Measurements from ENCODE around the gene SWAP70. TPM values are rescaled to one million over a fixed set of nuclear protein-coding genes. Genes with fewer than 3 reads are reported as not detected.

SWAP70 gene
- total RNA-seq, 1 experiment from 2014 or later: 18.6 TPM

DNA sequence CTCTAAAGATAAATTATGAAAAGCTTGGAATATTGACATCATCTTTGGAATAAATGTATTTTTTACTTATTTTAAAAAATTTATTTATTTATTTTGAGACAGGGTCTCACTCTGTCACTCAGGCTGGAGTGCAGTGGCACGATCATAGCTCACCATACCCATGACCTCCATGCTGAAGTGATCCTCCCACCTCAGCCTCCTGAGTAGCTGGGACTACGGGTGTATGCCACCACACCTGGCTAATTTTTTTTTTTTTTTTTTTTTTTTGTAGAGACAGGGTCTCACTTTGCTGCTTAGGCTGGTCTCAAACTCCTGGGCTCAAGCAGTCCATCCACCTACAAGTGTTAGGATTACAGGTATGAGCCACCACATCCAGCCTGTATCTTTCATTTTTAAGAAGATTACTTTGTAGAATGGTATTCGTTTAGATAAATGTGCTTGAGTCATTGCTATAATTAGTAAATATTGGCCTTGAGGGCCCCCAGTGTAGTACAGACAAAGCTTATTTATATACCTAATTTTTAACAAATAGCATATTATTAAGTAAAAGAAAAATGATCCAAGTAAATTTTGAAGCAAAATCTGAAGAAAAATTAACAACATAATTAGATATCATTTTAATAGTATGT lies 8.5 kb downstream of the SWAP70 start:
- Histone ChIP-seq H3K9me3 (ENCODE audit: insufficient read depth, low read depth) (no peaks in the 10 kb centered on the region), H3K27ac (no peak overlapping the region), H4K20me1 (ENCODE audit: insufficient read depth) (no peaks in the 10 kb centered on the region), H3K79me2 (ENCODE audit: low read depth) (no peaks in the 10 kb centered on the region), H2AFZ (no peak overlapping the region), H3K4me1 (replicated peaks; ENCODE audit: insufficient read depth) (no peaks in the 10 kb centered on the region), H3K27me3 (ENCODE audit: insufficient read depth, low read depth) (no peaks in the 10 kb centered on the region), H3K4me3 (no peak overlapping the region), H3K4me2 (no peak overlapping the region), H3K36me3 (ENCODE audit: low read depth) (no peaks in the 10 kb centered on the region), H3K9me2 (ENCODE audit: insufficient read depth) (no peaks in the 10 kb centered on the region), H3F3A (ENCODE audit: insufficient read depth, low read depth) (no peaks in the 10 kb centered on the region)
- ChIA-PET POLR2A (ENCODE audit: unreplicated experiment) (interaction anchor here (0.6 kb wide), 1 partner anchor 1511 kb away, joined by 7 read pairs; no protein-coding TSS in a partner anchor), CTCF (no interaction called here)
- no TSS peak for BruUV-seq (replicated peaks)
- intact Hi-C loops (cut with micrococcal nuclease; ENCODE audit: unreplicated experiment): no loop called here
- no peak for DNase-seq
- no peak for TF ChIP-seq EZH2 (IDR thresholded peaks at IDR 0.05; ENCODE audit: low read depth)
- TF ChIP-seq, protein P1, sequence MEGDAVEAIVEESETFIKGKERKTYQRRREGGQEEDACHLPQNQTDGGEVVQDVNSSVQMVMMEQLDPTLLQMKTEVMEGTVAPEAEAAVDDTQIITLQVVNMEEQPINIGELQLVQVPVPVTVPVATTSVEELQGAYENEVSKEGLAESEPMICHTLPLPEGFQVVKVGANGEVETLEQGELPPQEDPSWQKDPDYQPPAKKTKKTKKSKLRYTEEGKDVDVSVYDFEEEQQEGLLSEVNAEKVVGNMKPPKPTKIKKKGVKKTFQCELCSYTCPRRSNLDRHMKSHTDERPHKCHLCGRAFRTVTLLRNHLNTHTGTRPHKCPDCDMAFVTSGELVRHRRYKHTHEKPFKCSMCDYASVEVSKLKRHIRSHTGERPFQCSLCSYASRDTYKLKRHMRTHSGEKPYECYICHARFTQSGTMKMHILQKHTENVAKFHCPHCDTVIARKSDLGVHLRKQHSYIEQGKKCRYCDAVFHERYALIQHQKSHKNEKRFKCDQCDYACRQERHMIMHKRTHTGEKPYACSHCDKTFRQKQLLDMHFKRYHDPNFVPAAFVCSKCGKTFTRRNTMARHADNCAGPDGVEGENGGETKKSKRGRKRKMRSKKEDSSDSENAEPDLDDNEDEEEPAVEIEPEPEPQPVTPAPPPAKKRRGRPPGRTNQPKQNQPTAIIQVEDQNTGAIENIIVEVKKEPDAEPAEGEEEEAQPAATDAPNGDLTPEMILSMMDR (conservative IDR thresholded peaks at IDR 0.05): no peak

DNA sequence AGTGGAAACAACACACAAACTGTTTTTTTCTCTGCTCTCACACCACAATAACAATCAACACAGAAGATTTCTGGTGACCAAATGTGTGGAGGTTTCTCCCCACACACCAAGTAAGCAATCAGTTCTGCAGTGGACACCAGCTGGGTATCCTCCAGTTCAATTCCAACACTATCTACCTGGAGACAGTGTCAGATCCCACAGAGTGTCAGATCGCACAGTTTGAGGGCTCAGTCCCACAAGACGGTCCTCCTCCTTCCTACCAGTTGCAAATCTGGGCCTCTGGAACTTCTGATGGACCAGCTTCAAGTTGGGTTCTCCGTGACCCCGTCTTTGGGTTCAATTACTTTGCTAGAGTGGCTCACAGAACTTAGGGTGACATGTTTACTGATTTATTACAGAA lies 9.0 kb downstream of the SWAP70 start:
- no TSS peak for BruUV-seq (replicated peaks)
- no peaks in the 10 kb centered on the region for H3K79me2 ChIP-seq (ENCODE audit: low read depth)
- CTCF ChIA-PET: no interaction called here

DNA sequence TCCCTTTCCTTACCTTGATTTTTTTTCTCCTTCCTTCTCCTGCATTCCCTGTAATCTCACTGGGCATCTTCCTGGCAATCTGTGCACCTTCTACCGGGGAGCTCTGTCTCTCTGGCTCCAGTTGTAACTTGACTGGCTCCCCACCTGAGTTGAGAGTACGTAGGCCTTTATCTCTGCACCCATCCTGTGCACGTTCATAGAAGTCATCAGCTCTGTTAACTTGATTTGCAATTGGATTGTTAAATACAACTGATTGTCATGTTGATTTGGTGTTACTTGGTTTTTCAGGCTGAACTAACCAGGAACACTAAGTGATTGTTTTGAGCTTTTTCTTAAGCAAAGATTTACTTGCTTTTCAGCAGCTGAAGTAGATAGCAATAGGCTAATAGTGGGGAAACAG lies 11.8 kb downstream of the SWAP70 start:
- H3K79me2 ChIP-seq (ENCODE audit: low read depth): no peaks in the 10 kb centered on the region
- no peak overlapping the region for H2AFZ ChIP-seq
- no peaks in the 10 kb centered on the region for H3K4me1 ChIP-seq (replicated peaks; ENCODE audit: insufficient read depth)
- H3K9me3 ChIP-seq (ENCODE audit: insufficient read depth, low read depth): no peaks in the 10 kb centered on the region
- no peak overlapping the region for H3K4me2 ChIP-seq
- H3K27ac ChIP-seq: no peak overlapping the region
- no peaks in the 10 kb centered on the region for H3K27me3 ChIP-seq (ENCODE audit: insufficient read depth, low read depth)
- no TSS peak for BruUV-seq (replicated peaks)
- H3K9me2 ChIP-seq (ENCODE audit: insufficient read depth): no peaks in the 10 kb centered on the region
- H3F3A ChIP-seq (ENCODE audit: insufficient read depth, low read depth): no peaks in the 10 kb centered on the region
- no peak for DNase-seq
- H4K20me1 ChIP-seq (ENCODE audit: insufficient read depth): no peaks in the 10 kb centered on the region
- intact Hi-C loops (cut with micrococcal nuclease; ENCODE audit: unreplicated experiment): no loop called here
- H3K36me3 ChIP-seq (ENCODE audit: low read depth): no peaks in the 10 kb centered on the region
- CTCF ChIA-PET: no interaction called here
- TF ChIP-seq, protein P1 (conservative IDR thresholded peaks at IDR 0.05): no peak
- TF ChIP-seq EZH2 (IDR thresholded peaks at IDR 0.05; ENCODE audit: low read depth): no peak
- H3K4me3 ChIP-seq: no peak overlapping the region
- POLR2A ChIA-PET (ENCODE audit: unreplicated experiment): interaction anchor here (0.7 kb wide), 1 partner anchor 594 kb away, joined by 4 read pairs; no protein-coding TSS in a partner anchor

More for the DNA sequence above, 9.0 kb downstream of the SWAP70 start:
- no peak overlapping the region for H3K4me3 ChIP-seq
- no peak overlapping the region for H3K27ac ChIP-seq
- H3F3A ChIP-seq (ENCODE audit: insufficient read depth, low read depth): no peaks in the 10 kb centered on the region
- no peaks in the 10 kb centered on the region for H3K9me2 ChIP-seq (ENCODE audit: insufficient read depth)
- no peaks in the 10 kb centered on the region for H3K27me3 ChIP-seq (ENCODE audit: insufficient read depth, low read depth)
- H2AFZ ChIP-seq: no peak overlapping the region
- POLR2A ChIA-PET (ENCODE audit: unreplicated experiment): no interaction called here
- H3K4me2 ChIP-seq: no peak overlapping the region
- no peak for DNase-seq
- no peaks in the 10 kb centered on the region for H4K20me1 ChIP-seq (ENCODE audit: insufficient read depth)
- no peaks in the 10 kb centered on the region for H3K9me3 ChIP-seq (ENCODE audit: insufficient read depth, low read depth)
- no peak for TF ChIP-seq EZH2 (IDR thresholded peaks at IDR 0.05; ENCODE audit: low read depth)
- TF ChIP-seq, protein P1 (conservative IDR thresholded peaks at IDR 0.05): no peak
- intact Hi-C loops (cut with micrococcal nuclease; ENCODE audit: unreplicated experiment): no loop called here
- H3K36me3 ChIP-seq (ENCODE audit: low read depth): no peaks in the 10 kb centered on the region
- no peaks in the 10 kb centered on the region for H3K4me1 ChIP-seq (replicated peaks; ENCODE audit: insufficient read depth)

All from PC-9 (cell line).